ENCODE measurements around the gene EXOC6B. TPM values are rescaled to one million over a fixed set of nuclear protein-coding genes. Genes with fewer than 3 reads are reported as not detected.
"Not testable (repeated sequence)": the region's sequence is repeated elsewhere in the genome, so short reads cannot be mapped to it uniquely, and the experiment has no call there.

EXOC6B gene
- total RNA-seq, 1 experiment from 2014 or later, result 34.3 TPM

- DNase-seq, result no peak
- Histone ChIP-seq H3K9me2 (ENCODE audit: insufficient read depth) (no peaks in the 10 kb centered on the region), H3K4me3 (no peak overlapping the region), H2AFZ (no peak overlapping the region), H3K27ac (no peak overlapping the region), H3K27me3 (ENCODE audit: insufficient read depth, low read depth) (no peaks in the 10 kb centered on the region), H3K4me2 (no peak overlapping the region), H3K79me2 (ENCODE audit: low read depth) (no peaks in the 10 kb centered on the region), H3K36me3 (ENCODE audit: low read depth) (no peaks in the 10 kb centered on the region), H3K4me1 (replicated peaks; ENCODE audit: insufficient read depth) (no peaks in the 10 kb centered on the region), H3F3A (ENCODE audit: insufficient read depth, low read depth) (no peaks in the 10 kb centered on the region), H4K20me1 (ENCODE audit: insufficient read depth) (no peaks in the 10 kb centered on the region), H3K9me3 (ENCODE audit: insufficient read depth, low read depth) (no peaks in the 10 kb centered on the region)
- CTCF ChIA-PET, result no interaction called here
- POLR2A ChIA-PET (ENCODE audit: unreplicated experiment), result no interaction called here
- intact Hi-C loops (cut with micrococcal nuclease; ENCODE audit: unreplicated experiment), result no loop called here
- TF ChIP-seq CTCF (conservative IDR thresholded peaks at IDR 0.05) (no peak), EZH2 (IDR thresholded peaks at IDR 0.05; ENCODE audit: low read depth) (no peak)
- no TSS peak for BruUV-seq (replicated peaks)
Measured at GRCh38 chr2:72497763-72498162, 328.1 kb downstream of the EXOC6B start.

GRCh38 chr2:72496479-72496878, 329.4 kb downstream of the EXOC6B start:
- H3K9me3 ChIP-seq (ENCODE audit: insufficient read depth, low read depth), result no peaks in the 10 kb centered on the region
- H3K4me1 ChIP-seq (replicated peaks; ENCODE audit: insufficient read depth), result no peaks in the 10 kb centered on the region
- H3K27ac ChIP-seq, result no peak overlapping the region
- H3F3A ChIP-seq (ENCODE audit: insufficient read depth, low read depth), result no peaks in the 10 kb centered on the region
- intact Hi-C loops (cut with micrococcal nuclease; ENCODE audit: unreplicated experiment), result no loop called here
- no peaks in the 10 kb centered on the region for H4K20me1 ChIP-seq (ENCODE audit: insufficient read depth)
- no peak for TF ChIP-seq EZH2 (IDR thresholded peaks at IDR 0.05; ENCODE audit: low read depth)
- no peak for TF ChIP-seq CTCF (conservative IDR thresholded peaks at IDR 0.05)
- H3K4me3 ChIP-seq, result no peak overlapping the region
- no peak for DNase-seq
- H3K79me2 ChIP-seq (ENCODE audit: low read depth), result no peaks in the 10 kb centered on the region
- POLR2A ChIA-PET (ENCODE audit: unreplicated experiment), result no interaction called here
- no peaks in the 10 kb centered on the region for H3K36me3 ChIP-seq (ENCODE audit: low read depth)
- H2AFZ ChIP-seq, result no peak overlapping the region
- no TSS peak for BruUV-seq (replicated peaks)
- H3K4me2 ChIP-seq, result no peak overlapping the region
- CTCF ChIA-PET, result no interaction called here
- H3K9me2 ChIP-seq (ENCODE audit: insufficient read depth), result no peaks in the 10 kb centered on the region
- H3K27me3 ChIP-seq (ENCODE audit: insufficient read depth, low read depth), result no peaks in the 10 kb centered on the region

GRCh38 chr2:72494392-72494791, 331.4 kb downstream of the EXOC6B start:
- POLR2A ChIA-PET (ENCODE audit: unreplicated experiment), result interaction anchor here (0.6 to 0.7 kb wide), 2 partner anchors 260 to 1226 kb away, joined by 3 to 4 read pairs; no protein-coding TSS in a partner anchor
- DNase-seq, result no peak
- no peaks in the 10 kb centered on the region for H4K20me1 ChIP-seq (ENCODE audit: insufficient read depth)
- no peaks in the 10 kb centered on the region for H3F3A ChIP-seq (ENCODE audit: insufficient read depth, low read depth)
- no peak overlapping the region for H2AFZ ChIP-seq
- H3K9me2 ChIP-seq (ENCODE audit: insufficient read depth), result no peaks in the 10 kb centered on the region
- no peak overlapping the region for H3K4me2 ChIP-seq
- BruUV-seq (replicated peaks), result no TSS peak
- CTCF ChIA-PET, result no interaction called here
- no peaks in the 10 kb centered on the region for H3K9me3 ChIP-seq (ENCODE audit: insufficient read depth, low read depth)
- H3K36me3 ChIP-seq (ENCODE audit: low read depth), result no peaks in the 10 kb centered on the region
- no peak overlapping the region for H3K27ac ChIP-seq
- intact Hi-C loops (cut with micrococcal nuclease; ENCODE audit: unreplicated experiment), result no loop called here
- no peaks in the 10 kb centered on the region for H3K79me2 ChIP-seq (ENCODE audit: low read depth)
- H3K4me3 ChIP-seq, result no peak overlapping the region
- TF ChIP-seq CTCF (conservative IDR thresholded peaks at IDR 0.05) (no peak), EZH2 (IDR thresholded peaks at IDR 0.05; ENCODE audit: low read depth) (no peak)
- no peaks in the 10 kb centered on the region for H3K27me3 ChIP-seq (ENCODE audit: insufficient read depth, low read depth)
- H3K4me1 ChIP-seq (replicated peaks; ENCODE audit: insufficient read depth), result no peaks in the 10 kb centered on the region

GRCh38 chr2:72484622-72485021, 341.2 kb downstream of the EXOC6B start:
- intact Hi-C loops (cut with micrococcal nuclease; ENCODE audit: unreplicated experiment); POLR2A ChIA-PET (ENCODE audit: unreplicated experiment); H3K4me2 ChIP-seq; H3K9me2 ChIP-seq (ENCODE audit: insufficient read depth); H3K79me2 ChIP-seq (ENCODE audit: low read depth); CTCF ChIA-PET; H4K20me1 ChIP-seq (ENCODE audit: insufficient read depth); H3K9me3 ChIP-seq (ENCODE audit: insufficient read depth, low read depth); DNase-seq; H3K4me1 ChIP-seq (replicated peaks; ENCODE audit: insufficient read depth); H2AFZ ChIP-seq; H3K36me3 ChIP-seq (ENCODE audit: low read depth); H3K4me3 ChIP-seq; H3K27ac ChIP-seq; BruUV-seq (replicated peaks); H3K27me3 ChIP-seq (ENCODE audit: insufficient read depth, low read depth); H3F3A ChIP-seq (ENCODE audit: insufficient read depth, low read depth): not testable (repeated sequence)
